Spleen (tissue), 11 donors: Measurements from ENCODE around the gene OLIG3. TPM values are rescaled to one million over a fixed set of nuclear protein-coding genes. Genes with fewer than 3 reads are reported as not detected.

ENCODE experiments used
- DNase-seq: peaks from one replicate; pipeline ENCODE4 v3.0.0-alpha.2; 2020
- H3K27ac ChIP-seq, 8 donors: fragments of 200-600 bp; sonication (generic) in 7 of 8; 1 replicate in 4 of 8; 2 replicates in 4 of 8; pipeline versions ENCODE4 v1.5.0 to v1.8.0; 2016 to 2021; ENCODE audit warnings: inconsistent platforms in 4 of 8, mild to moderate bottlenecking in 4 of 8, moderate library complexity in 1 of 8
- H3K27me3 ChIP-seq, 7 donors: fragments of 200-600 bp; sonication (generic) in 6 of 7; replicated peaks in 1 of 7; 1 replicate in 4 of 7; 2 replicates in 3 of 7; pipeline versions ENCODE4 v1.5.0 to v1.8.0; 2016 to 2021; ENCODE audit warnings: inconsistent platforms in 3 of 7, mild to moderate bottlenecking in 1 of 7
- H3K36me3 ChIP-seq, 6 donors: fragments of 200-600 bp; sonication (generic) in 5 of 6; 1 replicate in 4 of 6; 2 replicates in 2 of 6; pipeline versions ENCODE4 v1.5.0 to v1.8.0; 2016 to 2021; ENCODE audit warnings: inconsistent platforms in 2 of 6
- H3K4me1 ChIP-seq, 6 donors: fragments of 200-600 bp; sonication (generic) in 5 of 6; 1 replicate in 3 of 6; 2 replicates in 3 of 6; pipeline versions ENCODE4 v1.5.0 to v1.8.0; 2016 to 2021; ENCODE audit warnings: inconsistent platforms in 3 of 6
- H3K4me3 ChIP-seq, 8 donors: fragments of 200-600 bp; sonication (generic) in 7 of 8; 1 replicate in 4 of 8; 2 replicates in 4 of 8; pipeline versions ENCODE4 v1.5.0 to v1.8.0; 2016 to 2021; ENCODE audit warnings: inconsistent platforms in 4 of 8, mild to moderate bottlenecking in 4 of 8, moderate library complexity in 2 of 8
- H3K9me3 ChIP-seq, 8 donors: fragments of 200-600 bp; sonication (generic) in 7 of 8; 1 replicate in 4 of 8; 2 replicates in 4 of 8; pipeline versions ENCODE4 v1.5.0 to v1.8.0; 2016 to 2021; ENCODE audit warnings: inconsistent platforms in 4 of 8
- CTCF ChIP-seq, 11 experiments: fragments of 200-600 bp in 7 of 11; fragments of 450-650 bp in 4 of 11; sonication (generic) in 4 of 11; IDR thresholded peaks in 8 of 11; conservative IDR thresholded peaks in 3 of 11; 1 replicate in 7 of 11; 2 replicates in 4 of 11; pipeline versions ENCODE4 v1.4.0 to v1.8.0; 2016 to 2021; ENCODE audit warnings: antibody characterized with exemption in 11 of 11, inconsistent platforms in 4 of 11, mild to moderate bottlenecking in 1 of 11
- POLR2A ChIP-seq, 3 donors: fragments of 450-650 bp; IDR thresholded peaks; one replicate each; pipeline ENCODE4 v1.5.1; 2017; ENCODE audit warnings: antibody characterized with exemption in 3 of 3, mild to moderate bottlenecking in 1 of 3
- POLR2AphosphoS5 ChIP-seq, 3 donors: sonication (generic); formaldehyde crosslinking; IDR thresholded peaks; one replicate each; pipeline ENCODE4 v1.5.1; 2017; ENCODE audit warnings: antibody characterized with exemption in 3 of 3
- WGBS, 5 donors: extraction: QIAGEN DNeasy Blood & Tissue Kit in 3 of 5; methylation state at CpG; one replicate each; pipeline versions ENCODE4 v1.1.5 to v1.1.7; 2013 to 2018; 5-methylcytosine and 5-hydroxymethylcytosine counted together
- intact Hi-C: fragments of 100-400 bp; cut with DNase I; formaldehyde crosslinking; loops from one replicate; pipeline ENCODE4 v1.15.0; 2023; ENCODE audit warnings: low total_unique reads
- polyA plus RNA-seq, 3 donors: library from polyadenylated mRNA; stranded (reverse); fragments of 200-250 nt; gene quantifications; one replicate each; pipeline ENCODE4 v1.2.1, GENCODE V29; 2013
- total RNA-seq, 7 donors: library from RNA; depleted of rRNA in 3 of 7; stranded (reverse); fragments of >200 nt in 3 of 7; fragmentation: NEBNext Ultra II Directional in 4 of 7; extraction: Animal tissue kit (Norgen Biotek cat#: 25700) in 4 of 7; gene quantifications; one replicate each; pipeline versions ENCODE4 v1.1.0 to v1.2.1, GENCODE V29; 2016 to 2021
- donor health status: healthy with polysubstance abuse.
- donor health status: DM: no; HTN: no; CAD: no; lungs with moderate emphysema.
- donor health status: DM: no; HTN: no; CAD: no.
- donor health status: Bipolar disorder and iron deficiency.
- donor health status: healthy.
- donor health status: DM: no; HTN: no; CAD: no.
- donor health status: DM: yes; HTN: yes; CAD: no.

OLIG3 gene
- total and polyA plus RNA-seq, 10 donors: not detected

GRCh38 chr6:137473598-137473997 lies 20.6 kb downstream of the OLIG3 start:
- Histone ChIP-seq H3K4me1 (no peaks in the 10 kb centered on the region), H3K27me3 (peaks cover 0 to 30% (median 0%) of the 10 kb centered on the region in 7 donors), H3K4me3 (no peak overlapping the region), H3K9me3 (no peaks in the 10 kb centered on the region), H3K36me3 (no peaks in the 10 kb centered on the region), H3K27ac (no peak overlapping the region)
- intact Hi-C loops: no loop called here
- WGBS, 5 donors: 83 to 92% (median 86%) methylated on average over 3 of the region's 3 CpGs
- no peak for TF ChIP-seq CTCF (IDR thresholded peaks at IDR 0.05 in 8 of 11, conservative IDR thresholded peaks at IDR 0.05 in 3 of 11)
- TF ChIP-seq POLR2A (IDR thresholded peaks at IDR 0.05): no peak
- TF ChIP-seq POLR2AphosphoS5 (IDR thresholded peaks at IDR 0.05): no peak
- DNase-seq: no peak

DNA sequence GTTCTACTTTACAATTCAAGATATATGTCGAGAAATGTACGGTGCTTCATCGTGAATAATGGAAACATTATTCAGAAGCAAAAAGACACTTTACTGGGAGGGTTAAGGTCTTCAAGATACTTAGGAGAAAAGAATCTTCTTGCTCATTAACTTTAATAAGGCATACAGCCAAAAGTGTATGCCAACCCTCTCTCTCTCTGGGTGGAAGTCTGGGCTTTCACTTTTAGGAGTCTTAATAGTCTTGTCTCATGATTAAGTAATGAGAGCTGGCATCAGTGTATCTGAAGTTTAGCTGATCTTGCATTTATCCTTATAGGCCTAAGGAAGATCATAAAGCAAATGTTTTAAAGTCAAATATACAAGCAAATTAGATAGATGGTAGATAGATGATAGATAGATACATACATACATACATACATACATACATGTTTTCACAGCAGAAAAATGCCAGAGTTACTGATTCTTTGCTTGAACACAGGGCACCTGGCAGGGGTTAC lies 21.5 kb downstream of the OLIG3 start:
- no peak for TF ChIP-seq POLR2A (IDR thresholded peaks at IDR 0.05)
- no peak for TF ChIP-seq CTCF (IDR thresholded peaks at IDR 0.05 in 8 of 11, conservative IDR thresholded peaks at IDR 0.05 in 3 of 11)
- TF ChIP-seq POLR2AphosphoS5 (IDR thresholded peaks at IDR 0.05): no peak
- H3K4me3 ChIP-seq: no peak overlapping the region
- no peak for DNase-seq
- H3K27me3 ChIP-seq: peaks cover 0 to 30% (median 0%) of the 10 kb centered on the region in 7 donors
- H3K4me1 ChIP-seq: no peaks in the 10 kb centered on the region
- H3K9me3 ChIP-seq: no peaks in the 10 kb centered on the region
- intact Hi-C loops: no loop called here
- no peak overlapping the region for H3K27ac ChIP-seq
- 94 to 96% (median 95%) methylated on average over 3 of the region's 3 CpGs for WGBS, 5 donors
- H3K36me3 ChIP-seq: no peaks in the 10 kb centered on the region

DNA sequence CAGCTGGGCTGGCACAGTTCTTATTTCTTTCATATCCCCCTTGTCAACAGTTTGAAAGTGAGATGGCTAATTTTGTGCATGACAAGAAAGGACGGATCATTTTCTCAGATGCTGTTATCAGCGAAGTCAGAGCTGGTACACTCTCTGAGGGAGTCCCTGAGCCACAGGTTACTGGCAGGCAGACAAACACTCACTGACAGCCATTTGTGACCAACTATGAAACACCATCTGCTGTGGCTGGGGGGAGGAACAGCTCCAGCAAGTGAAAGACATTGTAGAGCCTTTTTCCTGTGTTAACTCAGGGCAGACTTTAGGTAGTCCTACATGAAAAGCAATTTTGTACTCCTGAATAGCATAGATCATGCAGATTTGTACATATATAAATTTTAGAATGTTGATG lies 22.2 kb downstream of the OLIG3 start:
- H3K9me3 ChIP-seq: no peaks in the 10 kb centered on the region
- no peaks in the 10 kb centered on the region for H3K4me1 ChIP-seq
- H3K27ac ChIP-seq: no peak overlapping the region
- DNase-seq: no peak
- H3K27me3 ChIP-seq: peaks cover 0 to 29% (median 0%) of the 10 kb centered on the region in 7 donors
- 78 to 90% (median 88%) methylated on average over 2 of the region's 2 CpGs for WGBS, 5 donors
- no peaks in the 10 kb centered on the region for H3K36me3 ChIP-seq
- H3K4me3 ChIP-seq: no peak overlapping the region
- TF ChIP-seq POLR2AphosphoS5 (IDR thresholded peaks at IDR 0.05): no peak
- intact Hi-C loops: no loop called here

GRCh38 chr6:137471497-137471896 lies 22.7 kb downstream of the OLIG3 start:
- intact Hi-C loops: no loop called here
- Histone ChIP-seq H3K4me1 (no peaks in the 10 kb centered on the region), H3K27ac (no peak overlapping the region), H3K4me3 (no peak overlapping the region), H3K9me3 (no peaks in the 10 kb centered on the region), H3K36me3 (no peaks in the 10 kb centered on the region), H3K27me3 (peaks cover 0 to 24% (median 0%) of the 10 kb centered on the region in 7 donors)
- TF ChIP-seq POLR2A (IDR thresholded peaks at IDR 0.05) (no peak), CTCF (IDR thresholded peaks at IDR 0.05 in 8 of 11, conservative IDR thresholded peaks at IDR 0.05 in 3 of 11) (no peak), POLR2AphosphoS5 (IDR thresholded peaks at IDR 0.05) (no peak)
- WGBS, 5 donors: 65 to 81% (median 71%) methylated on average over 5 of the region's 5 CpGs
- no peak for DNase-seq

GRCh38 chr6:137467211-137467610 lies 27.0 kb downstream of the OLIG3 start:
- WGBS, 5 donors: 94 to 98% (median 94%) methylated on average over 6 of the region's 6 CpGs
- Histone ChIP-seq H3K4me1 (no peaks in the 10 kb centered on the region), H3K36me3 (no peaks in the 10 kb centered on the region)

More at GRCh38 chr6:137467211-137467610, 27.0 kb downstream of the OLIG3 start:
- no peak for TF ChIP-seq CTCF (IDR thresholded peaks at IDR 0.05 in 8 of 11, conservative IDR thresholded peaks at IDR 0.05 in 3 of 11)
- no peak for TF ChIP-seq POLR2AphosphoS5 (IDR thresholded peaks at IDR 0.05)
- TF ChIP-seq POLR2A (IDR thresholded peaks at IDR 0.05): no peak
- Histone ChIP-seq H3K9me3 (no peaks in the 10 kb centered on the region), H3K27ac (no peak overlapping the region), H3K4me3 (no peak overlapping the region), H3K27me3 (peaks cover 0 to 8% (median 0%) of the 10 kb centered on the region in 7 donors)
- intact Hi-C loops: no loop called here
- no peak for DNase-seq
